Smooth muscle cell (in vitro differentiated cells): Measurements from ENCODE around the gene GSE1. TPM values are rescaled to one million over a fixed set of nuclear protein-coding genes. Genes with fewer than 3 reads are reported as not detected.

Source experiments
- DNase-seq: peaks from one replicate; lab custom pipeline; 2025; ENCODE audit not compliant: unreplicated experiment; lab: John Stamatoyannopoulos, UW
- H2AFZ ChIP-seq: fragments of 200-600 bp; sonication (generic); 2 replicates; pipeline ENCODE4 v1.6.0; 2016; ENCODE audit warnings: antibody characterized with exemption, low read depth, mild to moderate bottlenecking
- H3F3A ChIP-seq: fragments of 200-600 bp; sonication (generic); 2 replicates; pipeline ENCODE4 v1.6.0; 2017; ENCODE audit warnings: antibody characterized with exemption, low read depth
- H3K27ac ChIP-seq: fragments of 200-600 bp; sonication (generic); 2 replicates; pipeline ENCODE4 v1.5.1; 2016; ENCODE audit warnings: low read depth, mild to moderate bottlenecking
- H3K27me3 ChIP-seq: fragments of 200-600 bp; sonication (generic); 2 replicates; pipeline ENCODE4 v1.6.1; 2016; ENCODE audit warnings: low read depth, mild to moderate bottlenecking
- H3K36me3 ChIP-seq: fragments of 200-600 bp; sonication (generic); 2 replicates; pipeline ENCODE4 v1.5.1; 2016; ENCODE audit warnings: low read depth
- H3K4me1 ChIP-seq: fragments of 200-600 bp; sonication (generic); 2 replicates; pipeline ENCODE4 v1.5.1; 2016; ENCODE audit warnings: low read depth
- H3K4me2 ChIP-seq: fragments of 200-600 bp; sonication (generic); 2 replicates; pipeline ENCODE4 v1.6.0; 2016; ENCODE audit warnings: mild to moderate bottlenecking
- H3K4me3 ChIP-seq: fragments of 200-600 bp; sonication (generic); 2 replicates; pipeline ENCODE4 v1.5.1; 2016; ENCODE audit warnings: mild to moderate bottlenecking
- H3K79me2 ChIP-seq: fragments of 200-600 bp; sonication (generic); 2 replicates; pipeline ENCODE4 v1.6.0; 2016; ENCODE audit warnings: low read depth, mild to moderate bottlenecking
- H3K9ac ChIP-seq: fragments of 200-600 bp; sonication (generic); 2 replicates; pipeline ENCODE4 v1.6.0; 2016; ENCODE audit warnings: low read depth
- H3K9me3 ChIP-seq: fragments of 200-600 bp; sonication (generic); replicated peaks from 2 replicates; pipeline ENCODE4 v1.5.1; 2016; ENCODE audit warnings: low read depth
- H4K20me1 ChIP-seq: fragments of 200-600 bp; sonication (generic); 2 replicates; pipeline ENCODE4 v1.6.0; 2016; ENCODE audit warnings: low read depth
- WGBS: methylation state at CpG from one replicate; pipeline ENCODE4 v1.1.7; 2016; ENCODE audit warnings: low lambda C conversion rate; 5-methylcytosine and 5-hydroxymethylcytosine counted together
- polyA plus RNA-seq: library from polyadenylated mRNA; unstranded; fragments of >200 nt; fragmentation: Nextera tagmentation; extraction: Ambion mirVana; gene quantifications from 2 replicates; pipeline ENCODE4 v1.2.1, GENCODE V29; 2016
- total RNA-seq: library from RNA; depleted of rRNA; stranded (reverse); fragments of >200 nt; gene quantifications from 2 replicates; pipeline ENCODE4 v1.2.3, GENCODE V29; 2014
- TF ChIP-seq, protein P1 (sequence below): fragments of 200-600 bp; sonication (generic); IDR thresholded peaks from 2 replicates; pipeline ENCODE4 v1.5.1; 2017; ENCODE audit warnings: borderline replicate concordance, mild to moderate bottlenecking, antibody characterized with exemption; ENCODE audit not compliant: insufficient read depth, poor library complexity, severe bottlenecking

Gene GSE1
- total and polyA plus RNA-seq, 2 experiments from 2014 or later: 13.6 to 27.7 TPM

DNA sequence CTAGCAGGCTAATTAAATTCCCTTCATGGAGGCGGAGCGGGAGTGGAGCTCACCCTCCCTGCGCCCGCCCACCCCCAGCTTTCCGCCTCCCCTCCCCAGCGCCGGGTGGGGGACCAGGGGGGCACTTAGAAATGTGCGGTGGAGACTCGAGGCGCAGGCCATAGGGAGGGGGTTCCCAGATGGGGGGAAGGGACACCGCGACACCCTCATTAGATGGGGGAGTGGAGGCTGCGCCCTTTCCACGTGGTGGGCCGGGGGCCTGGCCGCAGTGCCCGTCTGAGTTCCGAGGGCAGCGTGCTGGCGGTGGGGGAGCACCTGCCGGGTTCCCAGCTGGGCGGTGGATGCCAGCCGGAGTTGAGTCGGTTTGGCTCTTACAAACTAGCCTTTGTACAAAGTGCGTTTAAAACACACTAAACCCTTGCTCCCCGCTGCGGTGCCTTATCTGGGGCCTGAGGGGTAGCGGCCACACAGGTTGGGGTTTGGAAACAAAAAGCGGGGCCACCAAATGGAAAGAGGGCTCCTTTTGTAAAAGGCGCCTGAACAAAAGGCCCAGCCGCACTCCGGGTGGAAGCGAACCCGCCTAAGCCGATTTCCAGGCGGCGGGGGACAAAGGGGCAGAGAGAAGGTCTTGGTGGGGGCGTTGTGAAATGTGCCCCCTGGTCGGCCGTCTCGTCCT lies 1.4 kb downstream of the GSE1 start:
- H3K4me3 ChIP-seq: peak overlapping the region; percentile 72
- no peaks in the 10 kb centered on the region for H3K36me3 ChIP-seq

DNA sequence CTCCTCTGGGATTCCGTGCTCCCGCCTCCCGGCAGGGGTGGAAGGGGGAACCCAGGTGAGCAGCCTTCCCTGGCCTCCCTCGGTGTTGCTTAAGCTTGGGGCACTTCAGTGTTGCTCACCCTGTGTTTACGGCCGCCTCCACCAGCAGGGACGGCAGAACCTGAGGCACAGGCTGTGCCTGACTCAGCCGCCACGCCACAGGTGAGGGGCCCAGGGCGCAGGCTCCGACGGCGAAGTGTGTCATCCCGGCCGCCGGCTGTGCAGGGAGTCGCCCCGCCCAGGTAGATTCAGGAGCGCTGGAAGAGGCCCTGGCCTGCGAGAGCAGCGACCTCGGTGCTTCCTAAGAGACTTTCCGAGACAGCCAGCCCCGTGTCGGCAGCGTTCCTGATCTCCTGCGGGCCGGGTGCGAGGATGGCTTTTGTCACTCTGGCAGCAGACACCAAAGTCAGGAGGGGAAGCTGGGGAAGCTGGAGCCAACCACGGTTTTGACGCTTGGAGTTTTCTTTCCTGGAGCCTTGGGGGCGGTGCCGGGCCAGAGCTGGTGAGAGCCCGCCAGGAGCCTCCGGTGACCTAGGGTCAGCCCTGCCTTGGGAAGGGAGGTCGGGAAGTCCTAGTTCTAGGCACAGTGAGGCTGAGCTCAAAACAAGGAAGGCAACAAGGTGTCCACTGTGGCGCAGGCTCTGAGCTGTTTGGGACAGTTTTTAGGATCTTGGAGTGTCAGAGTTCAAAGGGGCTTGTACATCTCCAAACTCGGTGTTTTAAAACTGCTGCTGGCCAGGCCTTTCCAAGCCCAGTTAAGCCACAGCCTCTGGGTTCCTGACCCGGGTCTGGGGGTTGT lies 2.1 kb downstream of the GSE1 start:
- peak; percentile 43 for DNase-seq
- Histone ChIP-seq H3K4me3 (peak overlapping the region; percentile 72), H2AFZ (no peak overlapping the region), H3K4me1 (peaks cover 41% of the 10 kb centered on the region), H4K20me1 (peaks cover 97% of the 10 kb centered on the region), H3K27ac (peak overlapping the region; percentile 71), H3F3A (peaks cover 8% of the 10 kb centered on the region), H3K4me2 (peak overlapping the region; percentile 100), H3K27me3 (no peaks in the 10 kb centered on the region), H3K9ac (peak overlapping the region; percentile 31), H3K9me3 (no peaks in the 10 kb centered on the region), H3K36me3 (no peaks in the 10 kb centered on the region), H3K79me2 (peaks cover 23% of the 10 kb centered on the region)
- TF ChIP-seq, protein P1, sequence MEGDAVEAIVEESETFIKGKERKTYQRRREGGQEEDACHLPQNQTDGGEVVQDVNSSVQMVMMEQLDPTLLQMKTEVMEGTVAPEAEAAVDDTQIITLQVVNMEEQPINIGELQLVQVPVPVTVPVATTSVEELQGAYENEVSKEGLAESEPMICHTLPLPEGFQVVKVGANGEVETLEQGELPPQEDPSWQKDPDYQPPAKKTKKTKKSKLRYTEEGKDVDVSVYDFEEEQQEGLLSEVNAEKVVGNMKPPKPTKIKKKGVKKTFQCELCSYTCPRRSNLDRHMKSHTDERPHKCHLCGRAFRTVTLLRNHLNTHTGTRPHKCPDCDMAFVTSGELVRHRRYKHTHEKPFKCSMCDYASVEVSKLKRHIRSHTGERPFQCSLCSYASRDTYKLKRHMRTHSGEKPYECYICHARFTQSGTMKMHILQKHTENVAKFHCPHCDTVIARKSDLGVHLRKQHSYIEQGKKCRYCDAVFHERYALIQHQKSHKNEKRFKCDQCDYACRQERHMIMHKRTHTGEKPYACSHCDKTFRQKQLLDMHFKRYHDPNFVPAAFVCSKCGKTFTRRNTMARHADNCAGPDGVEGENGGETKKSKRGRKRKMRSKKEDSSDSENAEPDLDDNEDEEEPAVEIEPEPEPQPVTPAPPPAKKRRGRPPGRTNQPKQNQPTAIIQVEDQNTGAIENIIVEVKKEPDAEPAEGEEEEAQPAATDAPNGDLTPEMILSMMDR: no peak
- 9% methylated on average over 38 of the region's 39 CpGs for WGBS

More for the DNA sequence above, 1.4 kb downstream of the GSE1 start:
- Histone ChIP-seq H2AFZ (no peak overlapping the region), H3K27me3 (no peaks in the 10 kb centered on the region), H3K4me2 (peak overlapping the region; percentile 100), H3K79me2 (peaks cover 15% of the 10 kb centered on the region), H4K20me1 (peaks cover 97% of the 10 kb centered on the region), H3K9ac (peak overlapping the region; percentile 31), H3K27ac (peak overlapping the region; percentile 71), H3K9me3 (no peaks in the 10 kb centered on the region), H3K4me1 (peaks cover 37% of the 10 kb centered on the region), H3F3A (peaks cover 8% of the 10 kb centered on the region)
- no peak for DNase-seq
- TF ChIP-seq, protein P1: no peak
- WGBS: 16% methylated on average over 31 of the region's 41 CpGs

DNA sequence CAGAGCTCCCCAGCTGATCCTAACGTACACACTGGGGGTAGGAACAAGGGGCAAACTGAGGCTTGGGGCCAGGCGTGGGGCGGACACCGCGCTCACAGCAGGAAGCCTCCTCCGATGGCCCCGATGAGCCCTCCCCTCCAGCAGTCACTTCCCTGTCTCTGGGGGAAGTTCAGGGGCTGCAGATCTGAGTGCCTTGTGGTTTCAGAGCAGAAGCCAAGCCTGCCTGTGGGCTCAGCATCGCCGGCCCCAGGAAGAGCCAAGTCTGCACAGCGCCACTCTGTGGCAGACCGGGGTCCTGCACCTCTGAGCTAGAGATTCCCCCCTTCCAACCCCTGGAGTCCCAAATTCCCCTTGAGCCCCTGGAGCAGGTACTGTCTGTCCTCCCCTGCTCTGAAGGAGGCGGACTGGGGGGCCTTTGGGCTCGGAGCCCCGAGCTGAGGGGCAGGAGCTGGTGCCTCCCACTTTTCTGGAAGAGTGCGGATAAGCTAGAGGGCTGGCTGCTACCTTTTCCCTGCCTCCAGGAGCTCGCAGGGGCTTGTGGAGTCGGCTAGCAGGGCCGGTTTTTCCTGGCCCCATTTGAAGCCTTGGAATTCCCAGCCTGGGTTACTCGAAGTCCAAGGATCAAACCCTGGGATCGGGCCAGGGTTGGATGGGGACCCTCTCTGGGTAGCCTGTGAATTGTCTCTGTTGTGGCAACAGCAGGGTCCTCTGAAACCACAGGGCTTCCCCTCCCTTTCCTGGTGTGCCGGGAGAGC lies 2.9 kb downstream of the GSE1 start:
- Histone ChIP-seq H3K9ac (no peak overlapping the region), H3K36me3 (no peaks in the 10 kb centered on the region), H3K4me1 (peaks cover 41% of the 10 kb centered on the region), H3K27ac (peak overlapping the region; percentile 71), H3F3A (peaks cover 8% of the 10 kb centered on the region), H3K79me2 (peaks cover 31% of the 10 kb centered on the region), H3K4me3 (peak overlapping the region; percentile 30), H3K4me2 (peak overlapping the region; percentile 100), H3K27me3 (no peaks in the 10 kb centered on the region), H2AFZ (no peak overlapping the region), H4K20me1 (peaks cover 97% of the 10 kb centered on the region), H3K9me3 (no peaks in the 10 kb centered on the region)
- 32% methylated on average over 21 of the region's 21 CpGs for WGBS
- TF ChIP-seq, protein P1: peak; percentile 91
- DNase-seq: peak; percentile 60
